Adrenal gland (tissue), 5 donors: ENCODE data around the gene PRSS1.

Source experiments
- CTCF ChIP-seq, 6 experiments: fragments of 450-650 bp in 4 of 6; fragments of 200-600 bp in 2 of 6; sonication (generic) in 1 of 6; IDR thresholded peaks; 1 replicate in 5 of 6; 2 replicates in 1 of 6; pipeline versions ENCODE4 v1.5.1 to v1.8.0; 2016 to 2021; ENCODE audit warnings: antibody characterized with exemption in 6 of 6, mild to moderate bottlenecking in 2 of 6, moderate library complexity in 1 of 6
- POLR2A ChIP-seq, 2 donors: fragments of 450-650 bp; IDR thresholded peaks; one replicate each; pipeline ENCODE4 v1.6.1; 2017; ENCODE audit warnings: antibody characterized with exemption in 2 of 2, mild to moderate bottlenecking in 2 of 2, moderate library complexity in 1 of 2
- donor health status: DM: no; HTN: no; CAD: no.

- TF ChIP-seq CTCF (IDR thresholded peaks at IDR 0.05): no peak
- TF ChIP-seq POLR2A (IDR thresholded peaks at IDR 0.05): no peak
Observed at GRCh38 chr7:142746264-142746663, 3.0 kb upstream of the PRSS1 start.
